Fibroblast of gingiva (primary cell): Measurements from ENCODE around the gene MDGA2.
"Not testable (repeated sequence)": the region's sequence is repeated elsewhere in the genome, so short reads cannot be mapped to it uniquely, and the experiment has no call there.

Experiments
- DNase-seq: peaks from one replicate; pipeline ENCODE4 v3.0.0-alpha.2; 2011; ENCODE audit warnings: low read depth

The MDGA2 gene

DNA sequence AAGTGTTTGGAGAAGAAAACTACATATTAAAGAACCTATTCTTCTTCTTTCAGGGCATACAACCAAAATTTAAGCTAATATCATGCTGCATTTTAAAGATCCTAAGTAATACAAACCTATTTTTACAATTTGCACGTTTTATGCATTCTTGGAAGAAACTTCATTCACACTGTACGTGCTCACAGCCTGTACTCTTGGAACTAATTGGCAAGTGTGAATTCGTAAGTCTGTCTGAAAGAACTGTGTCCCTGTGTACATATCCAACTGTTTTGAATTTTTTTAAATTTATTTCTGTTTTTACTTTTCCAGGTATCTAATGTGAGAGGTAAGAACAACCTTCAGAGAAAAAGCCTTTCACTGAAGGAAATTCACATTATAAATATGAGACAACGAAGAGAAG is 347.0 kb downstream of the MDGA2 start:
- DNase-seq = no peak

DNA sequence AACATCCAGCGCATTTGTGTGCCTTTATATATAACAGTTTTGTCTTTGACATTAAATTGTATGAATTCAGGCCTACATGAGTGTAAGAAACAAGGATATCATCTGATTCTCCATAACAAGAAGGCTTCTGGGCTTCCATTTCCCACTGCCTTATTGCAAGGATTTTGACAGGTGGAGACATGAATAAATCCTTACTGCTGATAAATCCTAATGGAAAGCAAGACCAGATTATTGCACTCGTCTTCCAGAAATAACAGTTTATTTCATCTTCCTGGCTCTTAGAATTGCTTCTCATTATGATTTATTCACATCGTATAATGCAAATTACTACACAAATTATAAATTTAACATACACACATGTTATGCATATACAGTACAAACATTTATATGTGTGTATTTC is 348.1 kb downstream of the MDGA2 start:
- DNase-seq = no peak

GRCh38 chr14:47322751-47323150 is 352.7 kb downstream of the MDGA2 start:
- no peak for DNase-seq

- DNase-seq = no peak
Measured at GRCh38 chr14:47302121-47302520, 373.3 kb downstream of the MDGA2 start.

DNA sequence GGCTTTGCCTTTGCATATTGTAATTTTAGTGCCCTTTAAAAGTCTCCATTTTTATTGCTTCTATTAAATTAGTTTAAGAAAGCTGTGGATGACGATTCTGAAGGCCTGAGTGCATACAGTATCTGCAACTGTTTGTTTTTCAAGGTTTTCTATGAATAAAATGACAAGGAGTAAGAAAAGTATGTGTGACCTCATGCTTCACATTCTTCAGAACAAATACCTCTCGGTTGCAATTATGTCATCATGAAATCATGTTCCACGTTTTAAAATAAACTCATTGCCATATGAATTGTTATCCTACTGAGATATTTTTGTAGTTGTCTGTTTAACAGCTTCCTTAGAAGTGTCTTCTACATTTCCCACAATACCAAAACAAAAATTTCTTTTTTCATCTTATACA is 374.6 kb downstream of the MDGA2 start:
- no peak for DNase-seq

- DNase-seq = no peak
Measured at GRCh38 chr14:47297374-47297773, 378.0 kb downstream of the MDGA2 start.

DNA sequence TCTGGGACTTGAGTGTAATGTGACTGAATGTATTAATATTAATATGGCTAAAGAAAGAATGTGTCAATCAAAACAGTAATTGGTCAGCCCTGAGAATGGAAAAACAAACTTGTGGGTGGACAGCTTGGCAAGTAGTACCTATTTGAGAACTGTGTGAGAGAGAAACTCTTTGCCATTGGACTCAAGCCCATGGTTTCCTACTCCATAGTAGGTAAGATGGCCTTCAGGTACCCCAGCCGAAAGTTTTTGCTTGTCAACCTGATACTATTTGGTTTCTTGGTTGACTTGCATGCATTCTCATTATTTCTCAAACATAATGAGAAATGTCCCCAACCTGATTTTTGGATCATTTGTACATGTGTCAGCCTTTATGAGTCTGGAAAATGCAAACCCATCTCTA is 391.1 kb downstream of the MDGA2 start:
- no peak for DNase-seq

- not testable (repeated sequence) for DNase-seq
Measured at GRCh38 chr14:47281761-47282160, 393.6 kb downstream of the MDGA2 start.

GRCh38 chr14:47278233-47278842 is 397.1 kb downstream of the MDGA2 start:
- no peak for DNase-seq

- DNase-seq = no peak
Measured at GRCh38 chr14:47277703-47278102, 397.7 kb downstream of the MDGA2 start.

DNA sequence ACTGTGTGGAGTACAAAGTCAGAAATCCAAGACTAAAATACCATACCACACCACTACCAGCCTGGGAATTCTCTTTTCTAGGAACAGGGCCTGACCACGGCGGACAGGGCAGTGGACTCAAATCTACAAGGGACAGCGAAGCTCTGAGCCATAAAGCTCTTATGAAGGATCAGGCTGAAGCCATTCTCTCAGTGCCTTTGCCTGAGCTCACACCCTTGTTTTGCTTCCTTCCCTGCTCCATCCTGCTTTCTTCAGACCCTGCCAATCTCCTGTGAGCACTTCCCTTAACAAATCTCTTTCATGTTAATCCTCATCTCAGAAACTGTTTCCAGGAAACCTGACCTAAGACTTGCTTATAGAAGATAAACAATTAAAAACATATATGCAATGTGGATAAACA is 398.5 kb downstream of the MDGA2 start:
- no peak for DNase-seq

DNA sequence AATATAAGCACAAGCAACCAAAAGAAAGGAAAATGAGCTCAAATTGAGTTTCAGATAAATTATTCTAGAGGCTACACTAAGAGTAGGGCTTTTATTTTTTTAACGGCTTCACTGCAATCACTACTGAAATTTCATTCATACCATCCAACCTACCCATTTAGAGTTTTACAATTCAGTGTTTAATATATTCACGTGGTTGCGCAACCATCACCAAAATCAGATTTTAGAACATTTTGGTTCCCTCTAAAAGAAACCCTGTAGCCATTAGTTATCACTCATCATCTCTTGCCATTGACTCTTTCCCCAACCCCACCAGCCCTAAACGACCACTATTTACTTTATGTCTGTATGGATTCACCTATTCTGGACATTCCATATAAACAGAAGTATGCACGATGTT is 401.5 kb downstream of the MDGA2 start:
- DNase-seq = no peak

DNA sequence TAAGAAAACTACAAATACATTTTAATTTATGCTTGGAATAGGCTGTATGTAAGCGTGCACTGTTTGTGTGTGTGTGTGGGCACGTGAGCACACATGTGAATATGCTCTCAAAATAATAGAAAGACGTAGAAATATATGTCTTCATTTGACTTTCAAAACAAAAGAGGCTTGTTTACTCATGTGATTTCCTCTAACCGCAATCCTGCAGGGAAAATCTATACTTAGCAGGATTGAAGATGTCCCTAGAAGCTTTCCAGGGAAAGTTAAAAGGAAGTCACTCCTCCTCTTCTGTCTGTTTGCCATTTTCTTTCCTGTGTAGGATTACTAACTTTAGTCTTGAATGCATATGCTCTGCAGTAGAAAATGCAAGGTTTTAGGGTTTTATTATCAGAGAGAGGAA is 404.7 kb downstream of the MDGA2 start:
- no peak for DNase-seq

DNA sequence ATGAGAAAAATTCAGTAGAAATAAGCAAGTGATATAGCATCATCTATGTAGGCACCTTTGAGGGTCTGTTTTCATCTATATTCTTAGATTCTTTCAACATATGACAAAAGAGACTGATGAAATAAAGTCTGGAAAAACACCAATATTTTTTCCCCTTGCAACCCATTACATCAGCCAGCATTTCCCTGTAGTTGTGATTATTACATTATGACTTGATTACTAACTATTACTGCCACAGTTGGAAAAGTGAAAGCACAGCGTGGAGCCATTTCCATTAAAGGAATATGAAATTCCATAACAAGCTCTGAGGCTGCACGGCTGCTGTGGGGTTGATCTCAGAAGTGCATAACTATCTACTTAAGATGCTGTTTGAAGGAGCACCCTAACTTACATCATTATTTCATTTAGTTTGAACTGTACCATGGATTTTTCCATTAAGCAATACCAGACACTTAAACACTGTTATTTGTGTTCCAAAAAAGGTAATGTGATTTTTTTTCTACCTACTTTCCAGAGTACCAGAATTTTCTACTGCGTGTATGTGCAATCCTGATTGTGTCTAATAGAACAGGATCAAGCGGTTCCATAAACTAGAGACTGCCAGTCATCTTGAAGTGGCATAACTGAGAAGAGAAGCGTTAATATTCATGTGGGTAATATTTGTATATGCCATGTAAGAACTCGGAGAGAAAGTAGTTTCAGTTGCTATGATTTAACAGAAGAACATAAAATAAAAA is 405.5 kb downstream of the MDGA2 start:
- no peak for DNase-seq

DNA sequence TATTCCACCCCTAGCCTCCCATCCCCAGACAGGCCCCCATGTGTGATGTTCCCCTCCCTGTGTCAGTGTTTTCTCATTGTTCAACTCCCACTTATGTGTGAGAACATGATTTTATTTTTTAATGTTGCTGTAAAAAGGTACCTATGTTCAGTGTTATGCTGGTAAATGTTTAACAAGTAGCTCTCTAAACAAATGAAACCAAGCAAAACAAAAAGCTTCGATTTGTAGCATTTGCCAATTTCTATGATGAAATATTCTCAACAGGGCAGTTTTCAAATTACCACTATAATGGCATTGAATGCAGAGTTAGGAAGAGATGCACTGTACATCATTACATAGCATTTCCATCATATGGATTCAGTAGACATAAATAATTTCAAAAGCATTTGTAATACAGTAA is 410.6 kb downstream of the MDGA2 start:
- DNase-seq = no peak

GRCh38 chr14:47262801-47263200 is 412.6 kb downstream of the MDGA2 start:
- no peak for DNase-seq

DNA sequence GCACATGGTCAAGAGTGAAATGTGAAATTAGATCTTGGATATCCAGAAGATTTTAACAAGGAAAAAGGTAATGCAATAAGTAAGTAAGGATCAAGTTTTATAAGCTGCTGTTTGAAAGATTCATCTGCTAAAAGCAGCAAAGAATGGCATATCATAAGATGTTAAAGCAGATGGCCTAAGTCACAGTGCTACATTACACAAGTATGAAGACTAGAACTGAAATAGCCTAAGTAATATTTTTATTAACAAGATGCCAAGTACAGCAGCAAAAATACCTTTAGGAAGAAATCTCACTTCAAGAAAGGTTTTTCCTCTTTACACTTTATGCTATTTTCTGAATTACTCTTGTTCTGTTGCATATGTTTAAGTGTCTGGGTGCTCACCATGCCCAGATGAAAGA is 414.1 kb downstream of the MDGA2 start:
- no peak for DNase-seq

DNA sequence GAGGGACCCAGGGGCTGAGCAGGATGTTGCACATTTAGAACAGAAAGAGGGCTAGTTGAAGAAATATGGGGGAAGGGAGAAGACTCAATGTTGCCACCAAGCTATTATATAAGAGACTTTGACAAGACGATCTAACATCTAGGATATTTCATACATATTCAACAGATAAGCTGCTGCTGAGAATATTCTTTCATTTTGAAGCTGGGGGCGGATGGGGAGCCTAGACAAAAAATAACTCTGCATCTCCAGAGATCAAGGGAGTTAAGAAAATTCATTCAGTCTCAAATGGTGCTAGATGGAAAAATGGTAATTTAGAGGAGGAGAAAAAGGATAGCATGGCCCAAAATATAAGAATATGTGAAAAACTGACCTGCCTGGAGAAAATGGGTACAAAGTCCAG is 415.6 kb downstream of the MDGA2 start:
- no peak for DNase-seq

GRCh38 chr14:47257013-47257412 is 418.4 kb downstream of the MDGA2 start:
- no peak for DNase-seq

DNA sequence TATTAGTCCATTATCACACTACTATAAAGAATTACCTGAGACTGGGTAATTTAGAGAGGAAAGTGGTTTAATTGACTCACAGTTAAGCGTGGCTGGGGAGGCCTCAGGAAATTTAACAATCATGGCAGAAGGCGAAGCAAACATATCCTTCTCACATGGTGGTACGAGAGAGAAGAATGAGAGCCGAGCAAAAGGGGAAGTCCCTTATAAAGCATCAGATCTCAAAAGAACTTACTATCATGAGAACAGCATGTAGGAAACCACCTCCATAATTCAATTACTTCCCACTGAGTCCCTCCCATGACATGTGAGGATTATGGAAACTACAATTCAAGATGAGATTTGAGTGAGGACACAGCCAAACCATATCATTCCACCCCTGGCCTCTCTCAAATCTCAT is 422.6 kb downstream of the MDGA2 start:
- no peak for DNase-seq

GRCh38 chr14:47246367-47246766 is 429.0 kb downstream of the MDGA2 start:
- no peak for DNase-seq

GRCh38 chr14:47242579-47242978 is 432.8 kb downstream of the MDGA2 start:
- not testable (repeated sequence) for DNase-seq

GRCh38 chr14:47240748-47241437 is 434.5 kb downstream of the MDGA2 start:
- no peak for DNase-seq
